ENCODE data around the gene GPAM.

DNA sequence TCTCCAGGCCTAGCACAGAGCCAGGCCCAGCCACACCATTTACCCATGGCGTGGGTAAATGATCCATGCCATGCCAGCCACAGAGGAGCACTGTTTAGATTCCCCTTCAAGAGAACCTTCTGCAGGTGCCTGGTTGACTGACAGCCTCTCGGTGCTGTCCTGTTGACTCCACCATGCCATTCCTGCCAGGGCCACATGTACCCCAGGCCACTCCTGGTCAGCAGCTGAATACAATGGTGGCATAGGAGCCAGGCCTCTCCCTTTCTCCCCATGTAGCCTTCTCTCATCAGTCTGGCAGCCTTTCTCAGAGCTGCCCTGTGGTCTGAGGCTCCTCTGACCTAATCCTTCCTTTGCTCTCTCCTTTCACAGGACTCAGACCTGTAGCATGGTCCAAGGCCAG lies 39.2 kb upstream of the GPAM start:
- TF ChIP-seq, protein P1, sequence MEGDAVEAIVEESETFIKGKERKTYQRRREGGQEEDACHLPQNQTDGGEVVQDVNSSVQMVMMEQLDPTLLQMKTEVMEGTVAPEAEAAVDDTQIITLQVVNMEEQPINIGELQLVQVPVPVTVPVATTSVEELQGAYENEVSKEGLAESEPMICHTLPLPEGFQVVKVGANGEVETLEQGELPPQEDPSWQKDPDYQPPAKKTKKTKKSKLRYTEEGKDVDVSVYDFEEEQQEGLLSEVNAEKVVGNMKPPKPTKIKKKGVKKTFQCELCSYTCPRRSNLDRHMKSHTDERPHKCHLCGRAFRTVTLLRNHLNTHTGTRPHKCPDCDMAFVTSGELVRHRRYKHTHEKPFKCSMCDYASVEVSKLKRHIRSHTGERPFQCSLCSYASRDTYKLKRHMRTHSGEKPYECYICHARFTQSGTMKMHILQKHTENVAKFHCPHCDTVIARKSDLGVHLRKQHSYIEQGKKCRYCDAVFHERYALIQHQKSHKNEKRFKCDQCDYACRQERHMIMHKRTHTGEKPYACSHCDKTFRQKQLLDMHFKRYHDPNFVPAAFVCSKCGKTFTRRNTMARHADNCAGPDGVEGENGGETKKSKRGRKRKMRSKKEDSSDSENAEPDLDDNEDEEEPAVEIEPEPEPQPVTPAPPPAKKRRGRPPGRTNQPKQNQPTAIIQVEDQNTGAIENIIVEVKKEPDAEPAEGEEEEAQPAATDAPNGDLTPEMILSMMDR (IDR thresholded peaks at IDR 0.05), result no peak
- TF ChIP-seq POLR2A (IDR thresholded peaks at IDR 0.05), result no peak

Data from esophagus squamous epithelium (tissue), 4 donors.